HEK293 (cell line): ENCODE results near the gene PCDHGB5.
"Not testable (repeated sequence)": the region's sequence is repeated elsewhere in the genome, so short reads cannot be mapped to it uniquely, and the experiment has no call there.

Source experiments
- CTCF ChIA-PET: fragments of 350-600 bp; formaldehyde crosslinking; extraction: SDS; loops from one replicate; lab custom pipeline; 2021; ENCODE audit warnings: antibody characterized with exemption; lab: Yijun Ruan, JAX
- POLR2A ChIA-PET: fragments of 300-600 bp; formaldehyde crosslinking; extraction: SDS; loops from one replicate; lab custom pipeline; 2020; ENCODE audit warnings: antibody characterized with exemption, inconsistent platforms; lab: Yijun Ruan, JAX
- H3K27ac ChIP-seq: fragments of 200-500 bp; sonication (Bioruptor generic); 2 replicates; pipeline ENCODE4 v1.5.1; 2014; ENCODE audit warnings: low read depth, low read length, control low read depth, inconsistent platforms; ENCODE audit errors: extremely low read depth
- H3K36me3 ChIP-seq, 2 experiments: fragments of 200-500 bp in 1 of 2; sonication (Bioruptor generic) in 1 of 2; 1 replicate in 1 of 2; 2 replicates in 1 of 2; pipeline ENCODE4 v1.5.1; 2014 to 2017; ENCODE audit warnings: inconsistent platforms in 2 of 2, low read length in 2 of 2; ENCODE audit not compliant: control insufficient read depth in 2 of 2, insufficient read depth in 1 of 2
- H3K4me1 ChIP-seq: fragments of 200-500 bp; sonication (Bioruptor generic); 2 replicates; pipeline ENCODE4 v1.5.1; 2014; ENCODE audit warnings: mild to moderate bottlenecking, low read length, inconsistent platforms; ENCODE audit not compliant: control insufficient read depth, insufficient read depth
- H3K4me3 ChIP-seq: 2 replicates; pipeline ENCODE4 v1.5.1; 2011; ENCODE audit warnings: low read depth, mild to moderate bottlenecking, control low read depth, low read length, moderate library complexity
- H3K9me3 ChIP-seq: fragments of 200-500 bp; sonication (Bioruptor generic); 2 replicates; pipeline ENCODE4 v1.5.1; 2014; ENCODE audit warnings: low read depth, low read length, inconsistent platforms; ENCODE audit not compliant: control insufficient read depth, insufficient read depth
- CTCF ChIP-seq: fragments of 450-650 bp; formaldehyde crosslinking; IDR thresholded peaks from 2 replicates; pipeline ENCODE4 v1.5.1; 2016; ENCODE audit warnings: missing biosample characterization, missing genetic modification characterization
- GFI1B ChIP-seq: fragments of 450-650 bp; formaldehyde crosslinking; IDR thresholded peaks from 2 replicates; pipeline ENCODE4 v1.5.1; 2016; ENCODE audit warnings: missing biosample characterization, missing genetic modification characterization
- KLF8 ChIP-seq: fragments of 450-650 bp; formaldehyde crosslinking; IDR thresholded peaks from 2 replicates; pipeline ENCODE4 v1.5.1; 2016; ENCODE audit warnings: missing biosample characterization, missing genetic modification characterization
- MEIS1 ChIP-seq: sonication (generic); formaldehyde crosslinking; IDR thresholded peaks from 2 replicates; pipeline ENCODE4 v1.8.1; 2022; ENCODE audit warnings: missing genetic modification reagents, mild to moderate bottlenecking, borderline replicate concordance
- REST ChIP-seq: fragments of 450-650 bp; formaldehyde crosslinking; IDR thresholded peaks from 2 replicates; pipeline ENCODE4 v1.5.1; 2016; ENCODE audit warnings: missing biosample characterization, missing genetic modification characterization
- ZNF214 ChIP-seq: fragments of 450-650 bp; formaldehyde crosslinking; IDR thresholded peaks from 2 replicates; pipeline ENCODE4 v1.5.1; 2017; ENCODE audit warnings: missing biosample characterization, mild to moderate bottlenecking, missing genetic modification characterization, borderline replicate concordance
- ZNF292 ChIP-seq: fragments of 450-650 bp; formaldehyde crosslinking; IDR thresholded peaks from 2 replicates; pipeline ENCODE4 v1.5.1; 2016; ENCODE audit warnings: low read depth, missing biosample characterization, missing genetic modification characterization, borderline replicate concordance
- ZNF501 ChIP-seq: fragments of 450-650 bp; formaldehyde crosslinking; IDR thresholded peaks from 2 replicates; pipeline ENCODE4 v1.5.1; 2016; ENCODE audit warnings: missing biosample characterization, missing genetic modification characterization
- ZNF549 ChIP-seq: fragments of 450-650 bp; IDR thresholded peaks from 2 replicates; pipeline ENCODE4 v1.5.1; 2018; ENCODE audit warnings: missing biosample characterization, missing genetic modification characterization, mild to moderate bottlenecking, inconsistent platforms, moderate library complexity
- ZNF555 ChIP-seq: fragments of 450-650 bp; formaldehyde crosslinking; conservative IDR thresholded peaks from 2 replicates; pipeline ENCODE4 v1.5.1; 2017; ENCODE audit warnings: missing biosample characterization, mild to moderate bottlenecking, missing genetic modification characterization, inconsistent platforms
- ZNF629 ChIP-seq: fragments of 450-650 bp; formaldehyde crosslinking; IDR thresholded peaks from 2 replicates; pipeline ENCODE4 v1.5.1; 2017; ENCODE audit warnings: missing biosample characterization, missing genetic modification characterization
- ZNF791 ChIP-seq: fragments of 450-650 bp; formaldehyde crosslinking; IDR thresholded peaks from 2 replicates; pipeline ENCODE4 v1.5.1; 2016; ENCODE audit warnings: missing biosample characterization, missing genetic modification characterization

Gene PCDHGB5

GRCh38 chr5:141393267-141393666 is 4.5 kb upstream of the PCDHGB5 start:
- Histone ChIP-seq H3K4me3 (no peak overlapping the region), H3K36me3 (no peaks in the 10 kb centered on the region), H3K27ac (no peak overlapping the region), H3K4me1 (no peaks in the 10 kb centered on the region), H3K9me3 (no peaks in the 10 kb centered on the region)
- POLR2A ChIA-PET: no interaction called here
- CTCF ChIA-PET: interaction anchor here (0.6 to 4.2 kb wide), 10 partner anchors 10 to 483 kb away, joined by 3 to 25 read pairs (median 5); partner anchors contain the start of genes PCDHGA11, PCDHGA6, PCDHGA7 and PCDHGB6
- TF ChIP-seq CTCF: no peak
- no peak for TF ChIP-seq MEIS1 (CRISPR knock-in tag)
- no peak for TF ChIP-seq ZNF629

GRCh38 chr5:141394401-141395187 is 3.2 kb upstream of the PCDHGB5 start:
- H3K27ac ChIP-seq, H3K4me3 ChIP-seq, POLR2A ChIA-PET, H3K9me3 ChIP-seq, H3K36me3 ChIP-seq, H3K4me1 ChIP-seq: not testable (repeated sequence)
- CTCF ChIA-PET: interaction anchor here (1.0 to 4.2 kb wide), 5 partner anchors 8 to 169 kb away, joined by 6 to 57 read pairs (median 12); partner anchors contain the start of gene PCDHGB3
- 0 out of 2 replicates have a peak, but pooled peaks have one; percentile 39 for TF ChIP-seq REST (tag by site-specific recombination)

- Histone ChIP-seq H3K36me3 (no peaks in the 10 kb centered on the region), H3K27ac (no peak overlapping the region), H3K4me1 (no peaks in the 10 kb centered on the region), H3K4me3 (no peak overlapping the region), H3K9me3 (no peaks in the 10 kb centered on the region; the same call in 1 of the 2 replicates)
- POLR2A ChIA-PET: interaction anchor here (2.1 kb wide), 1 partner anchor 78 kb away, joined by 6 read pairs; the partner anchor contains the start of gene TAF7
- TF ChIP-seq ZNF555 (no peak), ZNF501 (no peak), ZNF292 (no peak), GFI1B (tag by site-specific recombination) (no peak), ZNF549 (tag by site-specific recombination) (no peak), ZNF214 (tag by site-specific recombination) (no peak), KLF8 (tag by site-specific recombination) (no peak), ZNF791 (tag by site-specific recombination) (no peak)
- CTCF ChIA-PET: interaction anchor here (0.5 to 4.2 kb wide), 5 partner anchors 8 to 165 kb away, joined by 3 to 57 read pairs (median 9); no protein-coding TSS in a partner anchor
These were observed 861 bp downstream of the PCDHGB5 start for GRCh38 chr5:141398608-141399007.
